Measurements from ENCODE around the gene CTNNA3. TPM values are rescaled to one million over a fixed set of nuclear protein-coding genes. Genes with fewer than 3 reads are reported as not detected.

Gene CTNNA3
- total RNA-seq, 1 experiment from 2014 or later, result not detected

- Histone ChIP-seq H3K36me3 (ENCODE audit: insufficient read depth, low read length) (no peaks in the 10 kb centered on the region), H3K9ac (ENCODE audit: low read length) (no peak overlapping the region), H3K9me2 (replicated peaks; ENCODE audit: insufficient read depth, low read length) (no peaks in the 10 kb centered on the region), H4K20me1 (ENCODE audit: insufficient read depth, low read depth, low read length) (no peaks in the 10 kb centered on the region), H3K4me2 (ENCODE audit: low read depth, low read length, poor library complexity, severe bottlenecking) (no peak overlapping the region), H2AFZ (ENCODE audit: low read length) (no peak overlapping the region), H3K4me1 (ENCODE audit: low read length) (no peaks in the 10 kb centered on the region), H3K4me3 (ENCODE audit: low read length) (no peak overlapping the region), H3K27ac (ENCODE audit: low read length) (no peak overlapping the region), H3K27me3 (ENCODE audit: low read length) (no peaks in the 10 kb centered on the region), H3K79me2 (ENCODE audit: low read length) (no peaks in the 10 kb centered on the region), H3K9me3 (ENCODE audit: low read length) (no peaks in the 10 kb centered on the region)
- DNase-seq, result no peak
These were observed 699.0 kb downstream of the CTNNA3 start for GRCh38 chr10:66996996-66997395.

GRCh38 chr10:66990143-66990830, 705.7 kb downstream of the CTNNA3 start:
- Histone ChIP-seq H2AFZ (ENCODE audit: low read length) (no peak overlapping the region), H3K9me3 (ENCODE audit: low read length) (no peaks in the 10 kb centered on the region), H3K27ac (ENCODE audit: low read length) (no peak overlapping the region), H3K79me2 (ENCODE audit: low read length) (no peaks in the 10 kb centered on the region), H3K27me3 (ENCODE audit: low read length) (no peaks in the 10 kb centered on the region), H4K20me1 (ENCODE audit: insufficient read depth, low read depth, low read length) (no peaks in the 10 kb centered on the region), H3K9ac (ENCODE audit: low read length) (no peak overlapping the region), H3K9me2 (replicated peaks; ENCODE audit: insufficient read depth, low read length) (no peaks in the 10 kb centered on the region), H3K4me1 (ENCODE audit: low read length) (no peaks in the 10 kb centered on the region), H3K36me3 (ENCODE audit: insufficient read depth, low read length) (no peaks in the 10 kb centered on the region), H3K4me3 (ENCODE audit: low read length) (no peak overlapping the region), H3K4me2 (ENCODE audit: low read depth, low read length, poor library complexity, severe bottlenecking) (no peak overlapping the region)
- no peak for DNase-seq

GRCh38 chr10:66983475-66983818, 712.5 kb downstream of the CTNNA3 start:
- Histone ChIP-seq H4K20me1 (ENCODE audit: insufficient read depth, low read depth, low read length) (no peaks in the 10 kb centered on the region), H3K9me2 (replicated peaks; ENCODE audit: insufficient read depth, low read length) (no peaks in the 10 kb centered on the region), H3K4me3 (ENCODE audit: low read length) (no peak overlapping the region), H3K27me3 (ENCODE audit: low read length) (no peaks in the 10 kb centered on the region), H3K4me1 (ENCODE audit: low read length) (no peaks in the 10 kb centered on the region), H3K79me2 (ENCODE audit: low read length) (no peaks in the 10 kb centered on the region), H3K27ac (ENCODE audit: low read length) (no peak overlapping the region), H3K36me3 (ENCODE audit: insufficient read depth, low read length) (no peaks in the 10 kb centered on the region), H3K9ac (ENCODE audit: low read length) (no peak overlapping the region), H2AFZ (ENCODE audit: low read length) (no peak overlapping the region), H3K9me3 (ENCODE audit: low read length) (no peaks in the 10 kb centered on the region), H3K4me2 (ENCODE audit: low read depth, low read length, poor library complexity, severe bottlenecking) (no peak overlapping the region)
- DNase-seq, result no peak

GRCh38 chr10:66982792-66983474, 713.1 kb downstream of the CTNNA3 start:
- H3K79me2 ChIP-seq (ENCODE audit: low read length), result no peaks in the 10 kb centered on the region
- no peak overlapping the region for H3K27ac ChIP-seq (ENCODE audit: low read length)
- no peak for DNase-seq
- H3K4me3 ChIP-seq (ENCODE audit: low read length), result no peak overlapping the region
- H3K27me3 ChIP-seq (ENCODE audit: low read length), result no peaks in the 10 kb centered on the region
- H3K9ac ChIP-seq (ENCODE audit: low read length), result no peak overlapping the region
- H2AFZ ChIP-seq (ENCODE audit: low read length), result no peak overlapping the region
- no peaks in the 10 kb centered on the region for H3K9me3 ChIP-seq (ENCODE audit: low read length)
- H4K20me1 ChIP-seq (ENCODE audit: insufficient read depth, low read depth, low read length), result no peaks in the 10 kb centered on the region
- no peaks in the 10 kb centered on the region for H3K36me3 ChIP-seq (ENCODE audit: insufficient read depth, low read length)
- no peaks in the 10 kb centered on the region for H3K9me2 ChIP-seq (replicated peaks; ENCODE audit: insufficient read depth, low read length)
- peak overlapping the region; percentile 2 for H3K4me2 ChIP-seq (ENCODE audit: low read depth, low read length, poor library complexity, severe bottlenecking)
- H3K4me1 ChIP-seq (ENCODE audit: low read length), result no peaks in the 10 kb centered on the region

- H3K4me3 ChIP-seq (ENCODE audit: low read length), result no peak overlapping the region
- H3K27ac ChIP-seq (ENCODE audit: low read length), result no peak overlapping the region
- no peak overlapping the region for H3K4me2 ChIP-seq (ENCODE audit: low read depth, low read length, poor library complexity, severe bottlenecking)
- no peaks in the 10 kb centered on the region for H3K4me1 ChIP-seq (ENCODE audit: low read length)
- H4K20me1 ChIP-seq (ENCODE audit: insufficient read depth, low read depth, low read length), result no peaks in the 10 kb centered on the region
- H3K27me3 ChIP-seq (ENCODE audit: low read length), result no peaks in the 10 kb centered on the region
- no peak overlapping the region for H2AFZ ChIP-seq (ENCODE audit: low read length)
- no peaks in the 10 kb centered on the region for H3K79me2 ChIP-seq (ENCODE audit: low read length)
- no peaks in the 10 kb centered on the region for H3K36me3 ChIP-seq (ENCODE audit: insufficient read depth, low read length)
- no peak for DNase-seq
- no peaks in the 10 kb centered on the region for H3K9me3 ChIP-seq (ENCODE audit: low read length)
- H3K9me2 ChIP-seq (replicated peaks; ENCODE audit: insufficient read depth, low read length), result no peaks in the 10 kb centered on the region
- no peak overlapping the region for H3K9ac ChIP-seq (ENCODE audit: low read length)
These were observed 714.0 kb downstream of the CTNNA3 start for GRCh38 chr10:66982053-66982420.

- no peak overlapping the region for H3K27ac ChIP-seq (ENCODE audit: low read length)
- H3K36me3 ChIP-seq (ENCODE audit: insufficient read depth, low read length), result no peaks in the 10 kb centered on the region
- no peak for DNase-seq
- H3K4me3 ChIP-seq (ENCODE audit: low read length), result no peak overlapping the region
- H3K79me2 ChIP-seq (ENCODE audit: low read length), result no peaks in the 10 kb centered on the region
- H3K4me1 ChIP-seq (ENCODE audit: low read length), result no peaks in the 10 kb centered on the region
- H3K9me3 ChIP-seq (ENCODE audit: low read length), result no peaks in the 10 kb centered on the region
- H3K27me3 ChIP-seq (ENCODE audit: low read length), result no peaks in the 10 kb centered on the region
- H2AFZ ChIP-seq (ENCODE audit: low read length), result no peak overlapping the region
- no peaks in the 10 kb centered on the region for H4K20me1 ChIP-seq (ENCODE audit: insufficient read depth, low read depth, low read length)
- H3K9ac ChIP-seq (ENCODE audit: low read length), result no peak overlapping the region
- H3K4me2 ChIP-seq (ENCODE audit: low read depth, low read length, poor library complexity, severe bottlenecking), result no peak overlapping the region
- H3K9me2 ChIP-seq (replicated peaks; ENCODE audit: insufficient read depth, low read length), result no peaks in the 10 kb centered on the region
These were observed 714.5 kb downstream of the CTNNA3 start for GRCh38 chr10:66981361-66982052.

- no peaks in the 10 kb centered on the region for H3K4me1 ChIP-seq (ENCODE audit: low read length)
- H3K27ac ChIP-seq (ENCODE audit: low read length), result no peak overlapping the region
- no peaks in the 10 kb centered on the region for H3K9me2 ChIP-seq (replicated peaks; ENCODE audit: insufficient read depth, low read length)
- no peaks in the 10 kb centered on the region for H3K36me3 ChIP-seq (ENCODE audit: insufficient read depth, low read length)
- H3K9me3 ChIP-seq (ENCODE audit: low read length), result no peaks in the 10 kb centered on the region
- H3K9ac ChIP-seq (ENCODE audit: low read length), result no peak overlapping the region
- no peak overlapping the region for H3K4me2 ChIP-seq (ENCODE audit: low read depth, low read length, poor library complexity, severe bottlenecking)
- H3K27me3 ChIP-seq (ENCODE audit: low read length), result no peaks in the 10 kb centered on the region
- no peak for DNase-seq
- no peaks in the 10 kb centered on the region for H3K79me2 ChIP-seq (ENCODE audit: low read length)
- no peaks in the 10 kb centered on the region for H4K20me1 ChIP-seq (ENCODE audit: insufficient read depth, low read depth, low read length)
- no peak overlapping the region for H2AFZ ChIP-seq (ENCODE audit: low read length)
- H3K4me3 ChIP-seq (ENCODE audit: low read length), result no peak overlapping the region
These were observed 715.7 kb downstream of the CTNNA3 start for GRCh38 chr10:66980246-66980815.

- Histone ChIP-seq H3K9me2 (replicated peaks; ENCODE audit: insufficient read depth, low read length) (no peaks in the 10 kb centered on the region), H3K9me3 (ENCODE audit: low read length) (no peaks in the 10 kb centered on the region), H3K4me3 (ENCODE audit: low read length) (no peak overlapping the region), H3K4me1 (ENCODE audit: low read length) (no peaks in the 10 kb centered on the region), H3K79me2 (ENCODE audit: low read length) (no peaks in the 10 kb centered on the region), H3K9ac (ENCODE audit: low read length) (no peak overlapping the region), H3K4me2 (ENCODE audit: low read depth, low read length, poor library complexity, severe bottlenecking) (no peak overlapping the region), H3K36me3 (ENCODE audit: insufficient read depth, low read length) (no peaks in the 10 kb centered on the region), H3K27ac (ENCODE audit: low read length) (no peak overlapping the region), H2AFZ (ENCODE audit: low read length) (no peak overlapping the region), H4K20me1 (ENCODE audit: insufficient read depth, low read depth, low read length) (no peaks in the 10 kb centered on the region), H3K27me3 (ENCODE audit: low read length) (no peaks in the 10 kb centered on the region)
- DNase-seq, result no peak
These were observed 731.0 kb downstream of the CTNNA3 start for GRCh38 chr10:66964946-66965345.

Data from Karpas-422 (cell line).